H7 (cell line): Measurements from ENCODE around the gene CTTNBP2NL. TPM values are rescaled to one million over a fixed set of nuclear protein-coding genes. Genes with fewer than 3 reads are reported as not detected.

Source experiments
- DNase-seq: peaks from one replicate; pipeline ENCODE4 v3.0.0; 2012
- H3K27me3 ChIP-seq: 2 replicates; pipeline ENCODE4 v1.6.0; 2011; ENCODE audit warnings: mild to moderate bottlenecking, low read length; ENCODE audit not compliant: control insufficient read depth, insufficient read depth
- H3K36me3 ChIP-seq: replicated peaks from 2 replicates; pipeline ENCODE4 v1.5.1; 2011; ENCODE audit warnings: low read length; ENCODE audit not compliant: control insufficient read depth, insufficient read depth
- H3K4me3 ChIP-seq: 2 replicates; pipeline ENCODE4 v1.5.1; 2011; ENCODE audit warnings: low read depth, mild to moderate bottlenecking, control low read depth, low read length, moderate library complexity; ENCODE audit not compliant: insufficient read depth
- total RNA-seq: library from RNA; depleted of rRNA; stranded (reverse); fragments of >200 nt; shearing (Covaris generic); gene quantifications from 2 replicates; pipeline ENCODE4 v1.2.3, GENCODE V29; 2014; rRNA removed

Gene CTTNBP2NL
- total RNA-seq: 9.7 and 15.3 TPM in 2 replicates

GRCh38 chr1:112395821-112396652 lies at the start of gene CTTNBP2NL:
Gene CTTNBP2NL, plus strand, starts transcription at chr1:112396214. Its CDS starts 19,952 bp downstream, at chr1:112416166.
- Histone ChIP-seq H3K36me3 (no peaks in the 10 kb centered on the region), H3K4me3 (peak within 1 kb of the TSS; percentile 87), H3K27me3 (no peaks in the 10 kb centered on the region)
- peak; percentile 98 for DNase-seq

GRCh38 chr1:112346801-112347350 lies 49.1 kb upstream of the CTTNBP2NL start:
- no peak for DNase-seq
- H3K27me3 ChIP-seq: no peaks in the 10 kb centered on the region
- no peak overlapping the region for H3K4me3 ChIP-seq

GRCh38 chr1:112356765-112357164 lies 39.2 kb upstream of the CTTNBP2NL start:
- H3K27me3 ChIP-seq: no peaks in the 10 kb centered on the region
- no peak overlapping the region for H3K4me3 ChIP-seq
- DNase-seq: no peak
- H3K36me3 ChIP-seq: no peaks in the 10 kb centered on the region

More at GRCh38 chr1:112346801-112347350, 49.1 kb upstream of the CTTNBP2NL start:
- no peaks in the 10 kb centered on the region for H3K36me3 ChIP-seq

- Histone ChIP-seq H3K4me3 (no peak overlapping the region), H3K27me3 (no peaks in the 10 kb centered on the region), H3K36me3 (no peaks in the 10 kb centered on the region)
- no peak for DNase-seq
Observed at GRCh38 chr1:112357467-112357866, 38.5 kb upstream of the CTTNBP2NL start.

- H3K36me3 ChIP-seq: no peaks in the 10 kb centered on the region
- no peaks in the 10 kb centered on the region for H3K27me3 ChIP-seq
- no peak for DNase-seq
- H3K4me3 ChIP-seq: no peak overlapping the region
Observed at GRCh38 chr1:112358061-112358770, 37.8 kb upstream of the CTTNBP2NL start.

GRCh38 chr1:112358798-112359408 lies 37.1 kb upstream of the CTTNBP2NL start:
- no peak overlapping the region for H3K4me3 ChIP-seq
- no peaks in the 10 kb centered on the region for H3K36me3 ChIP-seq
- DNase-seq: peak; percentile 64
- H3K27me3 ChIP-seq: no peaks in the 10 kb centered on the region

- Histone ChIP-seq H3K36me3 (no peaks in the 10 kb centered on the region), H3K4me3 (no peak overlapping the region), H3K27me3 (no peaks in the 10 kb centered on the region)
- DNase-seq: peak; percentile 45
Observed at GRCh38 chr1:112359961-112360767, 35.9 kb upstream of the CTTNBP2NL start.

GRCh38 chr1:112363636-112364035 lies 32.4 kb upstream of the CTTNBP2NL start:
- Histone ChIP-seq H3K4me3 (no peak overlapping the region), H3K27me3 (no peaks in the 10 kb centered on the region), H3K36me3 (no peaks in the 10 kb centered on the region)
- no peak for DNase-seq

- Histone ChIP-seq H3K27me3 (no peaks in the 10 kb centered on the region), H3K36me3 (no peaks in the 10 kb centered on the region), H3K4me3 (no peak overlapping the region)
- no peak for DNase-seq
Observed at GRCh38 chr1:112368198-112368597, 27.8 kb upstream of the CTTNBP2NL start.

GRCh38 chr1:112369392-112370285 lies 26.4 kb upstream of the CTTNBP2NL start:
- H3K4me3 ChIP-seq: no peak overlapping the region

GRCh38 chr1:112370996-112371395 lies 25.0 kb upstream of the CTTNBP2NL start:
- no peak overlapping the region for H3K4me3 ChIP-seq
- no peaks in the 10 kb centered on the region for H3K27me3 ChIP-seq
- H3K36me3 ChIP-seq: no peaks in the 10 kb centered on the region
- no peak for DNase-seq

More at GRCh38 chr1:112369392-112370285, 26.4 kb upstream of the CTTNBP2NL start:
- Histone ChIP-seq H3K27me3 (no peaks in the 10 kb centered on the region), H3K36me3 (no peaks in the 10 kb centered on the region)
- peak; percentile 87 for DNase-seq

GRCh38 chr1:112371775-112372174 lies 24.2 kb upstream of the CTTNBP2NL start:
- Histone ChIP-seq H3K27me3 (no peaks in the 10 kb centered on the region), H3K4me3 (no peak overlapping the region)

GRCh38 chr1:112373806-112374205 lies 22.2 kb upstream of the CTTNBP2NL start:
- Histone ChIP-seq H3K36me3 (no peaks in the 10 kb centered on the region), H3K27me3 (no peaks in the 10 kb centered on the region), H3K4me3 (no peak overlapping the region)
- no peak for DNase-seq

More at GRCh38 chr1:112371775-112372174, 24.2 kb upstream of the CTTNBP2NL start:
- H3K36me3 ChIP-seq: no peaks in the 10 kb centered on the region
- no peak for DNase-seq
